ENCODE measurements around the gene ALPP. TPM values are rescaled to one million over a fixed set of nuclear protein-coding genes. Genes with fewer than 3 reads are reported as not detected.
"Not testable (repeated sequence)": the region's sequence is repeated elsewhere in the genome, so short reads cannot be mapped to it uniquely, and the experiment has no call there.

The ALPP gene
- under 1 TPM in 1 of 4 donors, not detected in 3; 0.20 TPM for polyA plus RNA-seq (ENCODE audit: insufficient read length in 4 of 4)

DNA sequence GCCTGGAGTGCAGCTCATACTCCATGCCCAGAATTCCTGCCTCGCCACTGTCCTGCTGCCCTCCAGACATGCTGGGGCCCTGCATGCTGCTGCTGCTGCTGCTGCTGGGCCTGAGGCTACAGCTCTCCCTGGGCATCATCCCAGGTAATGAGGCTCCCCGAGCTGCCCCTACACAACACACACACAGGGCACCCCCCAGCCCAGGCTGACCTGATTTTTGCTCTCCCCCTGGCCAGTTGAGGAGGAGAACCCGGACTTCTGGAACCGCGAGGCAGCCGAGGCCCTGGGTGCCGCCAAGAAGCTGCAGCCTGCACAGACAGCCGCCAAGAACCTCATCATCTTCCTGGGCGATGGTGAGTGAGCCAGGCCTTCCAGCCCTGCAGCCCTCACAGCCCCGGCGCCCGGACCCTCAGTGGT lies at the start of gene ALPP:
ALPP (plus strand) TSS at position 17 of the 417 bp plus-strand sequence; CDS start at position 69, 52 bp downstream.
- DNase-seq (ENCODE audit: low read depth in 4 of 4, low spot score in 3 of 4), result not testable (repeated sequence)

DNA sequence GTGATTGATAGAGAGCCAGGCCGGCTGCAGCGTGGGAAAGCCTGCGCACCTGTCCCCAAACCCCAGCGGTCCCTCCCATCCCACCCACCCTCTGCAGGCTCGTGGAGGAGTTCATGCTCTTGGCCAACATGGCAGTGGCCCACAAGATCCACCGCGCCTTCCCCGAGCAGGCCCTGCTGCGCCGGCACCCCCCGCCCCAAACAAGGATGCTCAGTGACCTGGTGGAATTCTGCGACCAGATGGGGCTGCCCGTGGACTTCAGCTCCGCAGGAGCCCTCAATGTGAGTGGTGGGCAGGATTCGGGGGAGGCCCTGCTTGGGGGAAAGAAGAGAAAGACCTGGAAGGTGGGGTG lies 48.9 kb upstream of the ALPP start:
- no peak for DNase-seq (ENCODE audit: low read depth in 4 of 4, low spot score in 3 of 4)

DNA sequence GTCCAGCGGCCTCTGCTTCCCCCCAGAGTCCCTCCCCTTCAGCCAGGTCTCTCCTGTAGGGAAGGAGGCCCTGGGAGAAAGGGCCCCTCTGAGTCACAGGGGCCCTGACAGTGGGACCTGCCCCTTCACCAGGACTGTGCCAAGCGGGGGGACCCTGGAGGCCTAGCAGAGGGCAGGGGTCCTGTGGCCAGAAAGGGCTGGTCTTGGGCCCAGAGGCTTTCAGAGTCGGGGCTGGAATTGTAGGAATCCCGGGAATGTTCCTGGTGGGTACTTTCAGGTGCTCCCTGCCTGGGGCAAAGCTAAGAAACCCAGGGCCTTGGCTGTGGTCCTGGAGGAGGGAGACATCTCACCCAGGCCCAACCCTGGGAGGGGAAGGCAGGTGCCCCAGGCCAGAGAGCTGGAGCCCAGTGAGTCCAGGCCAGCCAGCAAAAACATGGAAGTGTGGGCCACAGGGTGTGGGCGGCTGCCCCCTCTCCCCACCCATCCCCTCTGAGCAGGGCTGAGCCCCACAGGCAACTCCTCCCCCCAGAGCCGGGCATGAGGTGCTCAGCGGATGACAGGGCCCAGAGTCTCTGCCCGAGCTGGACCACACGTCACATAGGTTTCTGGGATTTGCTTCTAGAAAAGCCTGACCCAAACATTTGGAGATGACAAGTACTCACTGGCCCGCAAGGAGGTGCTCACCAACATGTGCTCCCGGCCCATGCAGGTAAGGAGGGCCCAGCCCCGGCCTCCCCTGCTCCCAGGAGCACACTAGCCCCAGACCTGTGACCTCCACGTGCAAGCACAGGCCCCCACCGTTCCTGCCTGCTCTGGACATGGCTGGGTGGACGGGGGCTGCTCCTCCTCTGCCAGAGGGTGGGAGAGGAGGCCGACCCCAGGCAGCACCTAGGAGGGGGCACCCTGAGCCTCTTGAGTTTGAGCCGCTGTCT lies 48.2 kb upstream of the ALPP start:
- no peak for DNase-seq (ENCODE audit: low read depth in 4 of 4, low spot score in 3 of 4)

DNA sequence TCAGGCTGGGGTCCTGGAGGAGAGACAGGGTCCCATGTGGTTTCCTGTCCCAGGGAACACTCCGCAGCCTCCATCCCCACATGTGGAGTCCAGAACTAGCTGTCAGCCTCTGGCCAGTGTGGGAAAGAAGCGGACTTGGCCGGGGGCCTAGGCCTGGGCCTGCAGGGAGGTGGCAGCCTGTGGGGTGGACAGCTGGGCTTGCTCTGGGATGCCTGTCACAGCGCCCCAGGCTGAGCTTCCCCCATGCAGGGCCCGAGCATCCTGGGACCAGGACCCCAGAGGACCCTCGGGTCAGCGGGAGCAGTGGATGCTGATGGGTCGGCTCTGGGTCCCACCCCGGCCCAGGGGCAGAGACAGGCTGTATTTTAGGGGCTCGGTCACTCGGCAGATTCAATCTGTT lies 47.5 kb upstream of the ALPP start:
- DNase-seq (ENCODE audit: low read depth in 4 of 4, low spot score in 3 of 4), result not testable (repeated sequence)

DNA sequence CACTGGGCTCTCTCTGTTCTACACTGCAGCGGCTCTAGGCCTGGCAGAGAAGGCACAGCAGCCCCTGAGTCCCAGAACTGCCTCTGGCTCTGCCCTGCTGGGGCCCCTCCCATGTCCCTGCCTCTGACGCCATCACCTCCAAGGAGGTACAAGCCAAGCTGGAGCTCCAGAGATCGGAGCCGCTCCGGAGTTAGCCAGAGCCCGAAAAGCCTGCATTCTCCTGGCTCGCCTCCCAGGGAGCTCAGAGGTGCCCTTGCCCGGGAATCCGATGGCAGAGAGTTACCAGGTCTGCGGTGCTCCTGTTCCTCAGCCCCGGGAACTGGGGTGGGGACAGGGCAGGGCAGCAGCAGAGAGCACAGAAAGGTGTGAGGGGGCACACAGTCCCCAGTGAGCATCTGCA lies 46.9 kb upstream of the ALPP start:
- not testable (repeated sequence) for DNase-seq (ENCODE audit: low read depth in 4 of 4, low spot score in 3 of 4)

DNA sequence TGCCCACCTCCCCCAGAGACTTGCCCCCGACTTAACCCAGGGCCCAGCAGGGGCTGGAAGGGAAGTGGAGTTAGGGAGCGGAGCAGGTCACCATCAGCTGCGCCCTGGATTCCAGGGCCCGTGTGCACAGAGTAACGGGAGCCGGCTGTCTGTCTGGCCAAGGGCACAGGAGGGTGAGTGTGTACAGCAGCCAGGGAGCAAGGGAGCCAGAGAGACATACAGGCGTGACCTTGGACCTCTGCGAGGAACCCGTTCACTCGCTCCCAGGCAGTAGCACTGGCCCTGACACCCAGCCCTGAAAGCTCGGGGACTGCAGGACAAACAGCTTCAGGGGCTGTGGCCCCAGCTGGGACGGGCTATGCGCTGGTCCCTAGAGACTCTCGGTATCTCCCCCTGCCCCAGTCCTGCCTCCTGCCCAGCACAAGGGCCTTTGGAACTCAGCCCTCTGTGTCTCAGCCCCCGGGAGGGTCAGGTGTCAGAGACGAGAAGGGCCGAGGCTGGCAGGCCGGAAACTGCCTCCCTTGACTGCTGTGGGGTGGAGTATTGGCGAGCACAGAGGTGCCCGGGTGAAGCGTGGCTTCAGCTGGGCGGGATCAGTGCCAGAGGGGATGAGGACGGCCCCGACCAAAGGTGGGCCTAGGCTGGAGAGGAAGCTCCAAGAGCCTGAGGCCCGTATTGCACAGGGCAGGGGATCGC lies 46.2 kb upstream of the ALPP start:
- DNase-seq (ENCODE audit: low read depth in 4 of 4, low spot score in 3 of 4), result not testable (repeated sequence)

DNA sequence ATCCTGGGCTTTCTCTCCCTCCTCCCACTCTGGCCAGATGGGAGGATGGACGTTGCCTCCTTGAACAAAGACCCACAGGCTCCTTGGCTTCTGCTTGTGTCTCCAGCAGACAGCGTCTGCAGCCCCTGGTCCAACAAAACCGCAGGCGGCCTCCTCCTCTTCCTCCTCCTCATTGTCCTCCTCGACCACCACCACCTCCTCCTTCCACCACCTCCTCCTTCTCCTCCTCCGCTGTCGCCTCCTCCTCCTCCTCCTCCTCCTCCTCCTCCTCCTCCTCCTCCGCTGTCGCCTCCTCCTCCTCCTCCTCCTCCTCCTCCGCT lies 45.7 kb upstream of the ALPP start:
- no peak for DNase-seq (ENCODE audit: low read depth in 4 of 4, low spot score in 3 of 4)

DNA sequence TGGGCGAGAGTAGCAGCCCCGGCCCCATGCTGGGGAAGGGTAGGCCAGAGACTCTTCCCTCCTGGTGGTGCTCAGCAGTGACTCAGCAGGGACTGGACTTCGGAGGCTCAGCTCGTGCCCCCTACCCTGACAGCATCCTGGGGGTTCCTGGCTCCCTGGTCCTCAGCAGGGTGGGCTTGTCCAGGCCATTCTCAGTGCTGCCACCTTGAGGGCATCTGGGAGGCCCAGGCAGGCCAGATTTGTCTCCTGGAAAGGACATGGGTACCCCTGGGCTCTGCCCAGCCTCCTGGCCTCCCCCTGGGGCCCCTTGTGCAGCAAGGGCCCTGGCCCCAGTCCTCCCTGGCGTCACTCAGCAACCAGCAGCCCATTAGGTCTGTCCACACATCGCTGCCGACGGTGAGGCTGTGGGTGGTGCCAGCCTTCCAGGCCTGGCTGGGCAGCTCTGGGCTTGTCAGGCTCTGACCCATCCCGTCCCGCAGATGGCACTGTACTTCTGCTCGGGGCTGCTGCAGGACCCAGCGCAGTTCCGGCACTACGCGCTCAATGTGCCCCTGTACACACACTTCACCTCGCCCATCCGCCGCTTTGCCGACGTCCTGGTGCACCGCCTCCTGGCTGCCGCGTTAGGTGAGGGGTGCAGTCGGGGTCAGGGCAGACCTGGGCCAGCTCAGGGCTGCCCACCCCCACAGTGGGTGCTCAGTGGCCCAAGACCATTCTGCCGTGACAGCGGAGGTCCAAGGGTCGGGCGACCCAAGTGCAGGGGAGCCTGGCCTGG lies 45.0 kb upstream of the ALPP start:
- no peak for DNase-seq (ENCODE audit: low read depth in 4 of 4, low spot score in 3 of 4)

DNA sequence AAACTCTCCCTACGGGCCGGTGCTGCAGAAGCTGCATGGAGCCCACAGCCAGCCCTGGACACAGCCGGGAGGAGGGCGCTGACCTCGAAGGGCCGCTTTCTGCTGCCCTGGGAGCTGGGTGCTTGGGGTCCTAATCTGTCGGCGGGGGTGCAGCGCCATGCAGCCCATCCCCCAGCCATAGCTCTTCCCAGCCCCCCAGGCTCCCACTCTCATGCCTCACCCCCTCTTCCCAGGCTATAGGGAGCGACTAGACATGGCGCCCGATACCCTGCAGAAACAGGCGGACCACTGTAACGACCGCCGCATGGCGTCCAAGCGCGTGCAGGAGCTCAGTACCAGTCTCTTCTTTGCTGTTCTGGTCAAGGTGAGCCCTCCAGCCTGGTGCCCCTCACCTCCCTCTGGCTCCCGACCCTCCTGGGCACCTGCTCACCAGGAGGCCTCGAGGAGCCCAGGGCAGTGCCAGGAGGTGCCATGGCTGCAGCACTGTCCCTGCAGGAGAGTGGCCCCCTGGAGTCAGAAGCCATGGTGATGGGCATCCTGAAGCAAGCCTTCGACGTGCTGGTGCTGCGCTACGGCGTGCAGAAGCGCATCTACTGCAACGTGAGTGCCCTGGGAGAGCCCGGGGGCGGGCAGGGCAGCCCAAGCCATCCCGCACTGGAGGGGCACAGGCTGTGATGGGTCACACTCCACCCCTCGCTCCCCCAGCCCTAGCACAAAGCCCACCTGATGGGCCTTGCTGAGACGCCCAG lies 44.2 kb upstream of the ALPP start:
- not testable (repeated sequence) for DNase-seq (ENCODE audit: low read depth in 4 of 4, low spot score in 3 of 4)

DNA sequence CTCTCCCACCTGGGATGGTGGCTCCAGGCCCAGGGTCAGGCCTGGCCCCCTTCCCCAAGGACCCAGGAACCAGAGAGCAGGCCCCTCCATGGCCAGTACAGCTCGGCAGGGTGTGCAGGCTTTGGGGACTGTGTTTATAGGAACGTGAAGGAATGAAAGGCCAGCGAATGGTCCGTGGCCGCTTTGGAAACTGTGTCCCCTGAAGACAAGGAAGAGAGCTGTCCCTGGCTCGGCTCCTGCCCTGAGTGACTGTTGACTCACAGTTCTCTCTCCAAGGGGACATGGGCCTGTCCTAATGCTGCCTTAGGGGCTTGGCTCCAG lies 43.7 kb upstream of the ALPP start:
- DNase-seq (ENCODE audit: low read depth in 4 of 4, low spot score in 3 of 4), result not testable (repeated sequence)

DNA sequence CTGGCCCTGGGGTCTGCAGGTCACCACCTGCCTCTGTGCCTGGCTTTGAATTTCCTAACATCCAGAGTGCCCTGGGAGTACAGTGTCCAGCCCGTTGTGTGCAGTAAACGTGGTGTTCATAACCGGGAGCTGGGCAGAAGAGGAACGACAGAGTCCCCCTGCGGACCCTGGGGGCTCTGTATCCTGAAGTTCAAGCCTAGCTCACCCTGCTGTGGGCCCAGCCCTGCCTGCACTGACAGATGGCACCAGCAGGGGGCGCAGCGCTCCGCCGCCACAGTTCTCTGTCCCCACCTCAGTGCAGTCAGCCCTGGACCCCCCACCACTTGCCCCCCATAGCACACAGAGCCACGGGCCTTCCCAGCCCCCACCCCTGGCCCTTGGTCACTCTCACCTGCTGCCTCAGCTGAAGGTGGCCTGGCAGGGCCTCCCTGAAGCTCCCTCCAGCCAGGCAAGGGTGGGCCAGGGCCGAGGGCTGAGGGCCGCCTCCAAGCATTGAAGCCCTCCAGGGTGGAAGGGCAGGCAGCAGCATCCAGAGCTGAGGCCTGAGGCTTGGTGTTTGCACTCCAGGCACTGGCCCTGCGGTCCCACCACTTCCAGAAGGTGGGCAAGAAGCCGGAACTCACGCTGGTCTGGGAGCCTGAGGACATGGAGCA lies 43.2 kb upstream of the ALPP start:
- DNase-seq (ENCODE audit: low read depth in 4 of 4, low spot score in 3 of 4), result not testable (repeated sequence)

DNA sequence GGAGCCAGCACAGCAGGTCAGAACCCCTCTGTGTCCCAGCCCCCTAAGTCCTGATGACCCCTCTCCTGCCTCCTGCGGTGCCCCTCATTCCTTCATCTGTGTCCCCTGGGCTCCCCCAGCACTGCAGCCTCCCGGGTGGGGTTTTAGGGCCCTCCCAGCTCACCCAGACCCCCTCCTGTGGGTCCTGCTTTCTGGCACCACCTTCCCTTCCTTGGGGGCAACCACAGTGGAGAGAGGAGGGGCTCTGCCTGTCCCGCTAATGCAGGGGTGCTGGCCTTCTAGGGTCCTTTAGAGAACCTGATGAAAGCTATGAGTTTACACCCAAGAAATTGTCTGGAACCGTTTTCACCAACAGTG lies 42.7 kb upstream of the ALPP start:
- DNase-seq (ENCODE audit: low read depth in 4 of 4, low spot score in 3 of 4), result no peak

DNA sequence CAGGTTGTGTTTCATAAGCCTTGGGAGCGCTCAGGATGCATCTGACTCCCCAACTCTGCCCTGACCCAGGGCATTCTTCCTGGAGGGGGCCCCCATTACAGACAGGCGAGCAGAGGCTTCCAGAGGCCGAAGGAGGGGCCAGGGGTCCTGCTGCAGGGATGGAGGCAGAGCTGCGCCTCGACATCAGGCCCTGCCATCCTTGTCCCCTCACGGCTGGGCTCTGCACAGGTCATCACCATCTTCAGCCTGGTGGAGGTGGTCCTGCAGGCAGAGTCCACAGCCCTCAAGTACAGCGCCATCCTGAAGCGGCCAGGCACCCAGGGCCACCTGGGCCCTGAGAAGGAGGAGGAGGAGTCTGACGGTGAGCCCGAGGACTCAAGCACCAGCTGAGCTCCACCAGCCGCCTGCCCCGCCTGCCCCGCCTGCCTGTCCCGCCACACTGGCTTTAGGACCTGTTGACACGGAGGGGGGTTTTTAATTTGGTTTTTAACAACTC lies 42.3 kb upstream of the ALPP start:
- no peak for DNase-seq (ENCODE audit: low read depth in 4 of 4, low spot score in 3 of 4)

DNA sequence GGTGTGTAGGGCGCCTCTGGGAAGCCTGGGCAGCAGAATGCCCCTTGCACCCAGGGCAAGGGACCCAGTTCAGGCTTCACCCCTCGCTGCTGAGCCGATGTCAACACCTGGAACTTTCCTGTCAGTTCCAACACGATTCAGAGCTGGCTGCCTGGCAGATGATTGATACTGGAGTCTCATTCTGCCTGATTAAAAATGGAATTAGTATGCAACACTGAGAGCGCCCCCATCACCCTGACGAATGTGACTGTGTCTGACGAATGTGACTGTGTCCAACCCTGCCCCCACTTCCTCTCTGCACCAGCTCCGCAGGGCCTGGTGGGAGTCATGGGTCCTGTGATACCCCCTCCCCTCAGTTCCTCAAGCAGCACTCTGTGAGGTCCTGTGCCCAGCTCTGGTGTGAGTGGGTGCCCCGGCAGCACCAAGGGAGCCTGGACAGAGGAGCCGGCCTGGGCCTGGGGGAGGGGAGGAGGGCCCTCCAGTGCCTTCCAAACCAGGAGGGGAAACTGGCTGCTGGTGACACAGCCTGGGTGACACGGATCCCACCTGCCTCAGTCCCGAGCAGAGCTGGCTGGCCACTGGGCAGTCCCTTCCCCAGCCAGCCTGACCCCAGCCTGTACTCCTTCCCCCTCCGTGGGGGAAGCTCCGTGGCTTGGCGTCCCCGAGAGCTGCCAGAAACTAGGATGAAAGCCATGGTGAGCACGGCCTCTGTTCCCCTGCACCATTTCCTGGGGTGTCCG lies 41.4 kb upstream of the ALPP start:
- no peak for DNase-seq (ENCODE audit: low read depth in 4 of 4, low spot score in 3 of 4)

DNA sequence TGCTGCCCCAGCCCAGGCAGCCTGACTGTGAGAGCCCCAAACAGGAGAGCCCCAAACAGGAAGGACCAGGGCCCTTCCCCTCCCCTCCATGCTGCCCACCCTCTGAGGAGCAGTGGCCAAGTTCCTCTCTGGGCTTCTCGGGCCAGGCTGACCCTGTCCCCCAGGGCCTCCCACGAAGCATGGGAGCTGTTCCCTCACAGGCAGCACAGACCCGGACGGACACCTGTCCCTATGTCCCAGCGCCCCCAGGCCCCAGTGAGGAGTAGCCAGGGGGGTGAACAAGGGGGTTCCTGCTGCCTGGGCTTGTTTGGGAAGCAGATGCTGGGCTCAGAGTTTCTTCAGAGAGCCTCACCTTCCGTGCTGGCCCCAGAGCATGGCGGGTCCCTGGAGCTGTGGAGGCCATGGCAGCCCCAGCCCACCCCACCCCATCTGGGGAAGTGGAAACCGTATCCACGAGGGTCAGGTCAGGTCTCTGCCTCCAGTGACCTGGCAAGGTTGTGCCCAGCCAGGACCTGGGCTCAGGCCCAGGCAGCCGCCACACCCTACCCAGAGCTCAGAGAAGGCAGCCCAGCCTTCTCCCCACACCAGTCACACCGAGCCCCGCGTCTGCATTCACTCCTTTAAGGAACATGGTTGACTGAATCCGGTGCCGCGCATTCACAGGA lies 40.3 kb upstream of the ALPP start:
- DNase-seq (ENCODE audit: low read depth in 4 of 4, low spot score in 3 of 4), result not testable (repeated sequence)

DNA sequence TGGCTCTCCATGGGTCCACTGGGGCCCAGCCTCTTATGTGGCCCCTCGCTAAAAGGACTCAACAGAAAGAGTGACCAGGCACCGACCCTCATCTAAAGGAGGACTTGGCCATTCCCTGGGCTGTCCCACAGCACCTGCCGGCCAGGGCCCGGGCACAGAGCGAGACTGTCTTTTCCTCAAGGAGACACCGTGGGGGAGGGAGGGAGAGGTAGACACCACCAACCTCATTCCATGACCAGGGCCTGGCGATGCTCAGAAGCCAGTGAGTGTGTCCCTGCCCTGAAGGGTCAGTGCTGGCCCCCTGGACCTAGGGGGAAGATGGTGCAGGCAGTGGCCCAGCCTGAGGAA lies 39.8 kb upstream of the ALPP start:
- DNase-seq (ENCODE audit: low read depth in 4 of 4, low spot score in 3 of 4), result no peak

DNA sequence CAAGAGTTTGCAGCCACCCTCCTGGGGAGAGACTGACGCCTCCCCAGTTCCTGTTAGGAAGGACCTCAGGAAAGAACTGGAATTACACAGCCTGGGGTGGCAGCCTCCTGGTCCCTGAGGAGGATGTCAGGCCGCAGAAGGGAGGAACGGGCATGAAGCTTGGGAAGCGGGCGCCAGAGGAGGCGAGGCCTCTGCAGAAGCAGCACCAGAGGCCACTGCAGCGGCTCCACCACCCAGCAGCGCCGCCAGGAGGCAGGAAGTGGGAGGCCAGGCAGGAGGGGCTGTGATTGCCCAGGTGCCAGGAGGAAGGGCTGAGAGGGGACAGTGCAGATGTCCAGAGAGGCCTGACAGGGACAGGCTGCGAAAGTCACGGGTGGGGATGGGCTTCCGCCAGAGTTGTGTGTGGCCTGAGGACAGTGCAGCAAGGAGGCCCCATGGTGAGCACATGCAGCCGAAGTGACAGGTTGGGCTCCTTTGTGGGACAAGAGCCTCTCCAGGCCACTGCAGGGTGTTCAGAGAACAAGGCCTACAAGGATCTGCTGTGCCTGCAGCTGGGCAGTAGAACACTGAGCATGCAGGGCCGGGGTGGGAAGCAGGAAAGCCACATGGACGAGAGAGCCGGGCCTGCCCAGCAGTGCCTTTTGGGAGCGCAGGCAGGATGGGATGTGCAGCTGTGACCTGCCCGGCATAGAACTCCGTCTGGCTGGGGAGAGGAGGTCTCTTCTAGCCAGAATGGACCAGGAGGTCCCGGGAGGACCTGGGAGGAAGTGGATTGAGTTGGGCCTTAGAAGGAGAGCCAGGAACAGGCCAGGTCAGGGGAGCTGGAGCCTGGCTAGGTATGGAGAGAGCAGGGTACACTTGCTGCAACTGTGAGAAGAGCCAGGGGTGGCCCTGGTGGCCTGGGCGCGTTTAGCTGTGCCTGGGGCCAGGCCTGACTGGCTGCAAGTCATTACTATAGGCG lies 39.1 kb upstream of the ALPP start:
- DNase-seq (ENCODE audit: low read depth in 4 of 4, low spot score in 3 of 4), result no peak

All from left renal pelvis (tissue), 4 donors.